Activated CD8-positive, alpha-beta memory T cell treated with anti-CD3 and anti-CD28 coated beads, Interleukin-2, amount 50 U/mL, for 24 hours (primary cell): ENCODE results near the gene ADAT2.

ENCODE experiments used
- DNase-seq: peaks from one replicate; pipeline ENCODE4 v3.0.0-alpha.2; 2020; ENCODE audit errors: extremely low read depth

The ADAT2 gene

DNA sequence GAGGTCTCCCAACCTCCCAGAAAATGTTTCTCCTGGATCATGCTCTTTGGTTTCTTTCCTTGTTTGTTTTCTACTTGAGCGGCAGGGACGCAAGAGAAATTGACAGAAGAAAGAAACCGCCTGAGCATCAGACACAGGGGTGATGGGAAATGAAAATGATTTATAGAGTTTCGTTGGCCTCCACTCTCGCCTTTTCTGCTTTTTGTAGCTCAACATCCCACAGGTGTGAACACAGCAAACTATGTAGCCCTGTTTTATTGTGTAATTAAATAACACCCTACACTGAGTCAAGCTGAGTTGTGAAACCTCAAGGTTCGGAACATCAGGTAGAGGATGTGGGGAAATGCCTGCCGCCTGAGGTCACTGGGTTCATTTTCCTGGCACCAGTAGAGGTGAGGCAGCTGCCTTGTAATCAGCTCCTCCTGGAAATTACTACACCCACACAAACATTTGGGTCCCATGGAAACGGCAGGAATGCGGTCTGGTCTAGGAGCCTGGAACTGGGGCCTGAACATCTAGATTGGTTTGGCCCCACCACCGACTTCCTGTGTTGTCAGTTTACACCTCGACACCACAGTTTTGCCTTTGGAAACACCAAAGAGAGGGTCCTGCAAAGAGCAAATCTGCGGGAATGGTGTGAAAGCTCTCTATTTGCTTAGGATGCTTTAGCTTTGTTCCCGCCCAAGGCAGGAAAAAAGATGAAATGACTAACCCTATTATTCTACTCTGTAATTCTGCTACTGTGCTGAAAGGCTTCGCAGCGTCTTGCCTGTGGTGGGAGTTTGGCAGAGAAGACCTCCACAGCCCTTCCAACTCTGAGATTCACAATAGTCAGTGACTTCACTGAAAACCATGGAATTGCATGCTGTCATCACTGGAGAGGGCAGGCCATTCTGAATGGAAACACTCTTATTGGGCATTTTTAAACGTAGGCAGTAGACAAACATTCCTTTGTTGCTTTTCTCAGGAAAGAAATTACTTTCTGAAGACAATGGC is 53.0 kb downstream of the ADAT2 start:
- DNase-seq, result no peak

DNA sequence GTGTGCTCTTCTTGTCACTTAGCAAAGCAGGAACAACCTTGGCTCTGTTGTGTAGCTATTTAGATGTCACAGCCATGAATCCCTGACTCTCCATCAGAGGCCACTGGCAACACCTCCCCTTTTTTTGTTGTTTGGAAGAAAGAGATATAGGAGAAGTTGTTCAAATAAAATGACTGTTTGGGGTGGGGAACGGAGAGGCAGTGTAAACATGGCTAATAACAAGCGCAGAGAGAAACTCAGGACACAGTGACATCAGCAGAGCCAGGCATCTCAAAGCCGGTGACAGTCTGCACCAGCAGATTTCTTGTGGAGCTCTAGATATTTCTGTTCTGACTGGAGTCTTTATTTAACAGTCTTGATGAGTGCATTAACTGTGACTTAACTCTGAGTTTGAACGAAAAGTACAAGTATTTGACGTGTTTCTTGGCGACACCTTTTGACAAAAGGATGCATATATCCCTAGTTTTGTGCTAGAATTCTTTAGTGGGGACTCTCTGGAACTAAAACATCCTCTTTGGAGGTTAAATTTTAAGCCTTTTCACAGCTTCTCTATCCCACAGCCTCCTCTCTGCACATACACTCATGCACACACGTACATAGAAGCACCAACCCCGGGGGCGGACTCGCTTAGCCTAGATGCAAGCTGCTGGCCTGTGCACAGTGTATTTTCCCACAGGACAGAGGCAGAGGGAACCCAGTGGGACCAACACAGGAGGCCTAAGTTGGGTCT is 53.8 kb downstream of the ADAT2 start:
- DNase-seq, result no peak

DNA sequence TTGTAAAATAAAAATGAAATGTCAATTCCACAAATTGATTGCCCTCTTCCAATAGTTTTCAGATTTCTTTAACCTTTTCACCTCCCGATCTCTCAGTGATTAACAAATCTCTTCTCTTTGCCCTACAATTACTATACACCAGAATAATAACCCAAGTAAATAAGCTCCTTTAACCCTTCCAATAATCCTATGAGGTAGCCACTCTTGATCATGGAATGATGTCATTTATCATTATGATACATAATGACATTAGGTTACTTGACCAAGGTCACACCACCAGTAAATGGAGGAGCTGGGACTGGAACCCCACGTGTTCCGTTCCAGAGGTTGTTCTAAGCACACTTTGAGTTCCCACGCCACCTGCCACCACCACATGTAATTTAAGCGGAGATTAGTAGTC is 54.8 kb downstream of the ADAT2 start:
- DNase-seq, result no peak

DNA sequence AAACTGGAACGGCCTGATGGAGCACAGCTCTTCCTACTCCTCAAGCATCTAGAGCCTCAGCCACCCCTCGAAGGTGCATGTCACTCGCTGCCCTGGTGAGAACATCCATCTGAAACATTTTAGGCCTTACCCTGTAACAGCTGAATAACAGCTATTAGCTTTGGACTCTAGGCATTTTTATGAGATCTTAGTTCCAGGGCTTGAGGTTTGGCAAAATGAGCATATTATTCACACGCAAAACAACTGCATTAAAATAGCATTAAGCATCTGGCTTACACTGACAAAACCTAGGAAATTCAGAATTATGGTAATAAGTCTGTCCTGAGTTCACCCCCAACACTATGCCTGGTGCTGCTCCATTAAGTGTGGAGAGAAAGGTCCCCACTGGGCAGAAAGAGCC is 56.1 kb downstream of the ADAT2 start:
- DNase-seq, result no peak

DNA sequence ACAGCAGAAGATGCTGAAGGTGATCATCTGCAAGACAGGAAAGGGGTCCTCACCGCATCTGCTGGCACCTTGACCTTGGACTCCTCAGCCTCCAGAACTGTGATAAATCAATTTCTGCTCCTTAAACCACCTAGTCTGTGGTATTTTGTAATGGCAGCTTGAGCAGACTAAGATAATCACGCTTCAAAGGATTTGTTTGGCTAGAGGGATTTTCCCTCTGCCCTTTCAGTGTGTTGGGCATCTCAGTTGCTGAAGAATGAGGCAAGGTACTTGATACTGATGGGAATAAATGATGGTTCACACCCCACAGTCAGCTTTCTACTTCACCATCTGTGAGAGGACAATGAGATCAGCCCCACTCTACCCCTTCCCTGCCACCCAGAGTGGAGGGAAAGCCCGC is 60.2 kb downstream of the ADAT2 start:
- no peak for DNase-seq

GRCh38 chr6:143385636-143386035 is 64.9 kb downstream of the ADAT2 start:
- no peak for DNase-seq

- no peak for DNase-seq
Observed at GRCh38 chr6:143376861-143377260, 73.6 kb downstream of the ADAT2 start.

GRCh38 chr6:143376375-143376774 is 74.1 kb downstream of the ADAT2 start:
- no peak for DNase-seq

GRCh38 chr6:143375022-143375585 is 75.4 kb downstream of the ADAT2 start:
- DNase-seq, result no peak

DNA sequence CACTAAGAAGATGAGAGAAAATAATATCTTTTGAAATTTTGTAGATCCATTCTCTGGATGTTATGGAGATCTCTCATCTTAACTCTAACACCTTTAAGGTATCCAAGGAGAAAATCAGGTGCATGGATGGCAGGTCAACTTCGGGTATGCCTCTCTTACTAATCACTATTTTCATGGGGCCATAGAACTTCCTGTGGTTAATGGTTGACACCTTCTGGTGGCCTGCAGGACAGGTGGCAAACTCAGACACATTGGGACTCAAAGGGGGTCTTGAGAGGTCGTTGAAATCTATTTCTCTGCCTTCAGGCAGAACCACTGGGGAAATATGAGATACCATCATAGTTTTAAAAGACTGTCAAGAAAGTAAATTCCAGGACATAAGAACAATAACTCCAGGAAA is 76.5 kb downstream of the ADAT2 start:
- no peak for DNase-seq
